ENCODE measurements around the gene MAPKAP1.
A peak's percentile ranks its signal among the peaks of the same experiment; 100 is the strongest.

The MAPKAP1 gene

DNA sequence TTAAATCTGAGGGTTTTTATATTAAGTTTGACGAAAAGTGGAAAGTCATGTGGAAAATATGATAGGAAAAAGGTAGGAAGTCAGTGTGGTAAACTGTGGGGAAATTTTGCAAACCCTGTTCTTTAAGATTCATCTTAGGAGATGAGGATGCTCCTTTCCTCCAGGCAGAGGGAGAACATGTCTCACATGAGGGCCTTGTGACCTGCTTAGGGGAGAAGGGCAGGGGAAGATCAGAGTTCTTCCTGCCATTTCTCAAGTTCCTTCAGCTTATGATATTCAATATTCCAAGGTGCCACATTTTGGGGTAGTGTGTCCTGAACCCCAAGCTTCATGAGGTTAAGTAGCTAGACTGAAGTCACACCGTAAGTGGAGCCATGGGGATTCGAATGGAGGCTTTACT lies 53.7 kb downstream of the MAPKAP1 start:
- no peak for DNase-seq (ENCODE audit: low read depth)
- no peak for TF ChIP-seq CTCF (IDR thresholded peaks at IDR 0.05; ENCODE audit: insufficient read depth, low read depth, low read length, missing control alignments)
- H3K4me3 ChIP-seq (ENCODE audit: low read depth, low read length), result no peak overlapping the region

DNA sequence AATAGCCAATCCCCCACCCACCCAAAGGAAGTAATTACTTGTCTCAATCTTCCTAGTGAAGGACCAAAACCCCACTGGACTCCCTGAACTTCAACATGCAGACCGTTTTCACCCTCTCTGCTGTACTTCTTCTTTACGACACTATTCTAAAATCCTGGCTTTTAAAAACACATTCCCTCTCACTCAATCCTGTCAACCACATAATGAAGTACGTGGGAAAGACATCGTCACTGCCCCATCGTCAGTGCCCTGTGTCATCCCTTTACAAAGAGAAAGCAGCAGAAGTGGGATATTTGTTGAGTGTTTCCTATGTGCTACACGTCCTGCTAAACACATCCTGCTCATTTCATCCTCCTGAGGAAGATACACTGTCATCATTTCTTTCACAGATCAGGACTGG lies 54.2 kb downstream of the MAPKAP1 start:
- no peak for DNase-seq (ENCODE audit: low read depth)
- H3K4me3 ChIP-seq (ENCODE audit: low read depth, low read length), result no peak overlapping the region
- no peak for TF ChIP-seq CTCF (IDR thresholded peaks at IDR 0.05; ENCODE audit: insufficient read depth, low read depth, low read length, missing control alignments)

DNA sequence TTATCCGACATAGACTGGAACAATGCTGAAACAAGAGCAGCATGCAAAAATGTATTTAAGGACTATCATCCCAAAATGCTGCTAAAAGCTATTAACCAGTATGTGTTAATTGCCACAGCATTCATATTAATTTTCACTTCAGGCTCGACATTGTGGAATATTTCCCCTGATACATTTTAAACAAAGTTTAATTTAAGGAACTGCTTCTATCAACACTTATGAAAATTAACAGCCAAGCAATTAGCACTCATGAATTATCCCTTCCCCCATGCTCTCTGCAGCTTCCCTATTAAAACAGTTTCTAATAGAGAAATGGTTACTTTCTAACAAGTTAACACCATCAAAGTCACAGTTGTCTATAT lies 54.8 kb downstream of the MAPKAP1 start:
- no peak for DNase-seq (ENCODE audit: low read depth)
- no peak for TF ChIP-seq CTCF (IDR thresholded peaks at IDR 0.05; ENCODE audit: insufficient read depth, low read depth, low read length, missing control alignments)
- no peak overlapping the region for H3K4me3 ChIP-seq (ENCODE audit: low read depth, low read length)

- DNase-seq (ENCODE audit: low read depth), result no peak
- H3K4me3 ChIP-seq (ENCODE audit: low read depth, low read length), result no peak overlapping the region
- TF ChIP-seq CTCF (IDR thresholded peaks at IDR 0.05; ENCODE audit: insufficient read depth, low read depth, low read length, missing control alignments), result no peak
Observed at GRCh38 chr9:125651576-125652232, 55.3 kb downstream of the MAPKAP1 start.

DNA sequence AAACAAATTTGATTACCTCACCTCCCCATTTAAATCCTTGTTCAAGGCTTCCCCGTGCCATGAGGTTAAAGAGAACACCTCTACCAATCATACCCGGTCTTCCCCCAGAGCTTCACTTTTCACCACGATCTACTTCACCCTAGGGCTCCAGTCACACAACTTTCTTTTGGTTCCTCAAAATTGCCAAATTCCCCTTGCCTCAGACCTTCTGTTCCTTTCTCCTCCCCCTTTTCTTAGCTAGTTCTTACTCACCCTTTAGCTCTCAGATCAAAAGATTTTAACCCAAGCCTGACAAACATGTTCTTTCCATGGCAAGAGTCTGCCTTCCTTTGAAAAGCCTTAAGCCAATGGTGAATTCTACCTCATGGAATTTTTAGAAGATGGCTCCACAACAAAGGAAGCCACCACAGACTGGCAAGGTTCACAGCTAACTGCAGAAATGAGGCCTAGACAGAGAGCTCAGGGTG lies 56.7 kb downstream of the MAPKAP1 start:
- DNase-seq (ENCODE audit: low read depth), result peak; percentile 93
- no peak for TF ChIP-seq CTCF (IDR thresholded peaks at IDR 0.05; ENCODE audit: insufficient read depth, low read depth, low read length, missing control alignments)
- peak overlapping the region; percentile 34 for H3K4me3 ChIP-seq (ENCODE audit: low read depth, low read length)

DNA sequence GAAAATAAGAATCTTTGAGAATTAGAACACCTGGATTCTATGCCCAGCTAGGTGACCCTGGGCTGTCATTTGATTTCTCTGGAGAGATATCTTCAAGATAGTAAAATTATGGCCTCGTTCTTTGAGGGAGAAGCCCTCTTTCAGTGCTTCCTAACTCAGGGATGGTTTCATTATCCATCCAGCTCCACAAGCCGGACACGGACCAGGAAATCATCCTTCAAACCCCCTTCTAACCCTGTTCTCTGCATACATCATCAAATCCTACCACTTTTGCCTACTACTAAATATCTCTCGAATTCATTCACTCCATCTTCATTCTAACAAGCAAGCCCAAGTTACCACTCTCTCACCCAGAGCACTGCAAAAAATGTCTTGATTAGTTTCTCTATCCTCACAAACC lies 57.2 kb downstream of the MAPKAP1 start:
- peak overlapping the region; percentile 12 for H3K4me3 ChIP-seq (ENCODE audit: low read depth, low read length)
- no peak for TF ChIP-seq CTCF (IDR thresholded peaks at IDR 0.05; ENCODE audit: insufficient read depth, low read depth, low read length, missing control alignments)

GRCh38 chr9:125649315-125649714 lies 57.7 kb downstream of the MAPKAP1 start:
- TF ChIP-seq CTCF (IDR thresholded peaks at IDR 0.05; ENCODE audit: insufficient read depth, low read depth, low read length, missing control alignments), result no peak
- DNase-seq (ENCODE audit: low read depth), result peak; percentile 52
- peak overlapping the region; percentile 12 for H3K4me3 ChIP-seq (ENCODE audit: low read depth, low read length)

More for the DNA sequence above, 57.2 kb downstream of the MAPKAP1 start:
- no peak for DNase-seq (ENCODE audit: low read depth)
